ENCODE data around the gene SARDH. TPM values are rescaled to one million over a fixed set of nuclear protein-coding genes. Genes with fewer than 3 reads are reported as not detected.

SARDH gene
- total and polyA plus RNA-seq, 2 donors (not counting 1 experiment from before 2014, with no cell fraction given): 0.03 to 0.07 TPM

DNA sequence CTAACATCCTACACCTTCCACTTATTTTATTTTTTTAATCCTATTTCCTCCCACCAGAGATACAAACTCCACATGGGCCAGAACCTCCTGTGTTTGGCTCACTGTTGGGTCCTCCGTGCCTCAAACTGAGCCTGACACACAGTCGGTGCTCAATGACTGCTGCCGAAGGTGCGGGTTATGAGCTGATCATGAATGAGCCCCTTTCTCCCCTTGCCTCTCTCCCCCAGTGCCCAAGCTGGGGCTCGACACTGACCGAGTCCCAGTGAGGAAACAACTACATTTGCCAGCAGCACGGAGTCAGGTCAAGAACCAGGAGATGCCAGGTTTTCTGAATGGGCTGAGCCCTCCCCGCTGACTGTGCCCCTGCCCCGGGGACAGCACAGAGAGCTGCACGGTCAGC, 45.0 kb downstream of the SARDH start:
- ChIA-PET POLR2A (no interaction called here), CTCF (no interaction called here)
- WGBS (ENCODE audit: insufficient coverage): 97% methylated on average over 9 of the region's 10 CpGs
- Histone ChIP-seq H2AFZ (ENCODE audit: insufficient read depth, low read depth, low read length, poor library complexity, severe bottlenecking) (no peak overlapping the region), H3K4me2 (replicated peaks; ENCODE audit: low read depth, low read length, poor library complexity, severe bottlenecking) (no peak overlapping the region), H3K9ac (ENCODE audit: low read length) (no peak overlapping the region), H3K36me3 (replicated peaks in 1 of 2; ENCODE audit: control extremely low read depth in 1 of 2, control insufficient read depth in 1 of 2, extremely low read depth in 1 of 2, insufficient read depth in 2 of 2, low read length in 1 of 2) (no peaks in the 10 kb centered on the region), H3K4me3 (ENCODE audit: control extremely low read depth in 1 of 5, extremely low read depth in 1 of 5, insufficient read depth in 1 of 5, low read depth in 2 of 5, low read length in 4 of 5) (no peak overlapping the region), H3K9me3 (ENCODE audit: control extremely low read depth in 1 of 3, control insufficient read depth in 2 of 3, insufficient read depth in 1 of 3, low read length in 2 of 3) (peaks cover 0 to 5% (median 0%) of the 10 kb centered on the region in 3 donors), H4K20me1 (ENCODE audit: control insufficient read depth, insufficient read depth, low read length, poor library complexity, severe bottlenecking) (no peaks in the 10 kb centered on the region), H3K79me2 (ENCODE audit: control insufficient read depth, insufficient read depth, low read length) (no peaks in the 10 kb centered on the region), H3K27ac (ENCODE audit: low read length in 2 of 2) (no peak overlapping the region), H3K27me3 (replicated peaks in 1 of 4; ENCODE audit: control extremely low read depth in 1 of 4, control insufficient read depth in 3 of 4, insufficient read depth in 4 of 4, low read length in 3 of 4) (peaks cover 0 to 12% (median 0%) of the 10 kb centered on the region in 4 experiments), H3K4me1 (ENCODE audit: control insufficient read depth in 2 of 2, insufficient read depth in 2 of 2, low read length in 2 of 2) (no peaks in the 10 kb centered on the region)
- DNase-seq (no peak), ATAC-seq (ENCODE audit: low read depth) (no peak)
- Mint-ChIP-seq H3K27me3 (peaks cover 25% of the 10 kb centered on the region), H3K27ac (no peak overlapping the region), H3K4me1 (no peaks in the 10 kb centered on the region), H3K4me3 (no peak overlapping the region), H3K9me3 (ENCODE audit: insufficient read depth) (no peaks in the 10 kb centered on the region)
- TF ChIP-seq CTCF (IDR thresholded peaks at IDR 0.05): no peak
- no peak for TF ChIP-seq EZH2 (IDR thresholded peaks at IDR 0.05; ENCODE audit: borderline replicate concordance, insufficient read depth, low read depth, low read length, poor library complexity, severe bottlenecking)
- intact Hi-C loops (cut with micrococcal nuclease): no loop called here

GRCh38 chr9:133692364-133692985, 45.7 kb downstream of the SARDH start:
- no peaks in the 10 kb centered on the region for H3K36me3 ChIP-seq (replicated peaks in 1 of 2; ENCODE audit: control extremely low read depth in 1 of 2, control insufficient read depth in 1 of 2, extremely low read depth in 1 of 2, insufficient read depth in 2 of 2, low read length in 1 of 2)
- no peak overlapping the region for H3K27ac ChIP-seq (ENCODE audit: low read length in 2 of 2)
- H3K4me3 ChIP-seq (ENCODE audit: control extremely low read depth in 1 of 5, extremely low read depth in 1 of 5, insufficient read depth in 1 of 5, low read depth in 2 of 5, low read length in 4 of 5): no peak overlapping the region
- ChIA-PET CTCF (no interaction called here), POLR2A (no interaction called here)
- no peak overlapping the region for H3K27ac Mint-ChIP-seq
- 87% methylated on average over 23 of the region's 25 CpGs for WGBS (ENCODE audit: insufficient coverage)
- H3K4me1 Mint-ChIP-seq: no peaks in the 10 kb centered on the region
- no peaks in the 10 kb centered on the region for H3K9me3 Mint-ChIP-seq (ENCODE audit: insufficient read depth)
- intact Hi-C loops (cut with micrococcal nuclease): no loop called here
- no peaks in the 10 kb centered on the region for H3K79me2 ChIP-seq (ENCODE audit: control insufficient read depth, insufficient read depth, low read length)
- H3K4me1 ChIP-seq (ENCODE audit: control insufficient read depth in 2 of 2, insufficient read depth in 2 of 2, low read length in 2 of 2): no peaks in the 10 kb centered on the region
- ATAC-seq (ENCODE audit: low read depth) (no peak), DNase-seq (no peak)
- no peak overlapping the region for H3K9ac ChIP-seq (ENCODE audit: low read length)
- H3K27me3 Mint-ChIP-seq: peaks cover 25% of the 10 kb centered on the region
- TF ChIP-seq CTCF (IDR thresholded peaks at IDR 0.05): no peak
- TF ChIP-seq EZH2 (IDR thresholded peaks at IDR 0.05; ENCODE audit: borderline replicate concordance, insufficient read depth, low read depth, low read length, poor library complexity, severe bottlenecking): no peak
- H3K27me3 ChIP-seq (replicated peaks in 1 of 4; ENCODE audit: control extremely low read depth in 1 of 4, control insufficient read depth in 3 of 4, insufficient read depth in 4 of 4, low read length in 3 of 4): peaks cover 0 to 12% (median 0%) of the 10 kb centered on the region in 4 experiments
- no peak overlapping the region for H2AFZ ChIP-seq (ENCODE audit: insufficient read depth, low read depth, low read length, poor library complexity, severe bottlenecking)
- peaks cover 0 to 5% (median 0%) of the 10 kb centered on the region in 3 donors for H3K9me3 ChIP-seq (ENCODE audit: control extremely low read depth in 1 of 3, control insufficient read depth in 2 of 3, insufficient read depth in 1 of 3, low read length in 2 of 3)
- no peaks in the 10 kb centered on the region for H4K20me1 ChIP-seq (ENCODE audit: control insufficient read depth, insufficient read depth, low read length, poor library complexity, severe bottlenecking)
- no peak overlapping the region for H3K4me3 Mint-ChIP-seq
- H3K4me2 ChIP-seq (replicated peaks; ENCODE audit: low read depth, low read length, poor library complexity, severe bottlenecking): no peak overlapping the region
